Measurements from ENCODE around the gene ST6GALNAC2. TPM values are rescaled to one million over a fixed set of nuclear protein-coding genes. Genes with fewer than 3 reads are reported as not detected.

ST6GALNAC2 gene
- total RNA-seq, 1 donor from 2014 or later = 1.5 TPM

- H3K4me3 Mint-ChIP-seq (ENCODE audit: unreplicated experiment) = no peak overlapping the region
- H3K9me3 Mint-ChIP-seq (ENCODE audit: low read depth) = no peaks in the 10 kb centered on the region
- H3K27ac Mint-ChIP-seq (ENCODE audit: unreplicated experiment) = no peak overlapping the region
- H3K36me3 Mint-ChIP-seq (ENCODE audit: low read depth) = no peaks in the 10 kb centered on the region
- peaks cover 9% of the 10 kb centered on the region for H3K27me3 Mint-ChIP-seq (ENCODE audit: low read depth)
- peaks cover 14% of the 10 kb centered on the region for H3K4me1 Mint-ChIP-seq (ENCODE audit: low read depth)
- TF ChIP-seq, protein P1, sequence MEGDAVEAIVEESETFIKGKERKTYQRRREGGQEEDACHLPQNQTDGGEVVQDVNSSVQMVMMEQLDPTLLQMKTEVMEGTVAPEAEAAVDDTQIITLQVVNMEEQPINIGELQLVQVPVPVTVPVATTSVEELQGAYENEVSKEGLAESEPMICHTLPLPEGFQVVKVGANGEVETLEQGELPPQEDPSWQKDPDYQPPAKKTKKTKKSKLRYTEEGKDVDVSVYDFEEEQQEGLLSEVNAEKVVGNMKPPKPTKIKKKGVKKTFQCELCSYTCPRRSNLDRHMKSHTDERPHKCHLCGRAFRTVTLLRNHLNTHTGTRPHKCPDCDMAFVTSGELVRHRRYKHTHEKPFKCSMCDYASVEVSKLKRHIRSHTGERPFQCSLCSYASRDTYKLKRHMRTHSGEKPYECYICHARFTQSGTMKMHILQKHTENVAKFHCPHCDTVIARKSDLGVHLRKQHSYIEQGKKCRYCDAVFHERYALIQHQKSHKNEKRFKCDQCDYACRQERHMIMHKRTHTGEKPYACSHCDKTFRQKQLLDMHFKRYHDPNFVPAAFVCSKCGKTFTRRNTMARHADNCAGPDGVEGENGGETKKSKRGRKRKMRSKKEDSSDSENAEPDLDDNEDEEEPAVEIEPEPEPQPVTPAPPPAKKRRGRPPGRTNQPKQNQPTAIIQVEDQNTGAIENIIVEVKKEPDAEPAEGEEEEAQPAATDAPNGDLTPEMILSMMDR (IDR thresholded peaks at IDR 0.05) = no peak
- no peak for DNase-seq (ENCODE audit: low spot score)
Observed at GRCh38 chr17:76521262-76521661, 64.4 kb downstream of the ST6GALNAC2 start.

DNA sequence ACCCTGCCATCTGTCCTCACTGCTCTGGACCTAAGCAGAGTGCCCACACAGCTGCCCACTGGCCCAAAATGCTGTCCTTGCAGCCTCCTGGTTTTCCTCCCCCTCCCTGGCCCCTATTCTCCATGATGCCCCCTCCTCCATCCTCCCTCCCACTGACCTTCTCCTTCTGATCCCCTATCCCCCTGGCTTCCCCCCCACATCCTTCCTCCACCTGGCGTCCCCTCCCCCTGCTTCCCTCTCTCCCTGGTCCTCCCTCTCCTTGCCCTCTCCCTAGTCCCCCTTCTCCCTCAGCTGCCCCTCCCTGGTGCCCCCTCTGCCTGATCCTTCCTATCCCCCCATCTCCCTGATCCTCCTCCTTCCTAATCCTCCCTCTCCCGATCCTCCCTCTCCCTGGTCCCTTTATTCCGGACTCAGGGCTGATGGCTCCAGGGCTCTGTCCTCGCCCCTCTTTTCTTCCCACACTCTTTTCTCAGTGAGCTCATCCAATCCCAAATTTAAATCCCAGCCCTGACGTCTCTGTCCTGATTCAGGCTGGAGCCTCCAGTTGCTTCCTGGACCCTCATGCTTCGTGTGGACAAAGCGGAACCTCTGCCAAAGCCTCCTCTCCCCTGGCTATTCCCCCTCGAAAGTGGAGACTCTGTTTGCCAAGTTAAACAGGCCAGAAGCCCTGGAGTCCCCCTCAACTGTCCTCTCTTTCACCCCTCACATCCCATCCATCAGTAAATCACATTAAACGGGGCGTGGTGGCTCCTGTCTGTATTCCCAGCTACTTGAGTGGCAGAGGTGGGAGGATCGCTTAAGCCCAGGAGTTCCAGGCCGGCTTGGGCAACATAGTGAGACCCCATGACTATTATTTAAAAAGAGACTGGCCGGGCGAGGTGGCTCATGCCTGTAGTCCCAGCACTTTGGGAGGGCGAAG, 66.4 kb downstream of the ST6GALNAC2 start:
- Mint-ChIP-seq H3K4me3 (ENCODE audit: unreplicated experiment) (no peak overlapping the region), H3K36me3 (ENCODE audit: low read depth) (no peaks in the 10 kb centered on the region)

GRCh38 chr17:76517638-76518038, 68.0 kb downstream of the ST6GALNAC2 start:
- TF ChIP-seq, protein P1 (IDR thresholded peaks at IDR 0.05) = no peak
- peaks cover 11% of the 10 kb centered on the region for H3K27me3 Mint-ChIP-seq (ENCODE audit: low read depth)
- H3K36me3 Mint-ChIP-seq (ENCODE audit: low read depth) = no peaks in the 10 kb centered on the region
- no peak overlapping the region for H3K27ac Mint-ChIP-seq (ENCODE audit: unreplicated experiment)
- H3K4me1 Mint-ChIP-seq (ENCODE audit: low read depth) = peaks cover 7% of the 10 kb centered on the region
- no peak overlapping the region for H3K4me3 Mint-ChIP-seq (ENCODE audit: unreplicated experiment)
- no peaks in the 10 kb centered on the region for H3K9me3 Mint-ChIP-seq (ENCODE audit: low read depth)
- no peak for DNase-seq (ENCODE audit: low spot score)

More for the DNA sequence above, 66.4 kb downstream of the ST6GALNAC2 start:
- TF ChIP-seq, protein P1 (IDR thresholded peaks at IDR 0.05) = no peak
- Mint-ChIP-seq H3K4me1 (ENCODE audit: low read depth) (peaks cover 13% of the 10 kb centered on the region), H3K27me3 (ENCODE audit: low read depth) (peaks cover 9% of the 10 kb centered on the region), H3K27ac (ENCODE audit: unreplicated experiment) (no peak overlapping the region), H3K9me3 (ENCODE audit: low read depth) (no peaks in the 10 kb centered on the region)
- DNase-seq (ENCODE audit: low spot score) = no peak

Other genes starting within 250 kb of the ST6GALNAC2 start
- gene PRPSAP1, start 231.9 kb downstream of the ST6GALNAC2 start, total RNA-seq = 41.4 to 59.0 TPM (median 55.3 TPM) in 3 replicates
- 5.8 to 12.8 TPM (median 12.7 TPM) in 3 replicates for gene SPHK1, start 201.3 kb downstream of the ST6GALNAC2 start, total RNA-seq
- gene UBE2O, start 132.7 kb downstream of the ST6GALNAC2 start, total RNA-seq = 20.0 to 22.1 TPM (median 22.0 TPM) in 3 replicates
- gene AANAT, start 118.3 kb downstream of the ST6GALNAC2 start, total RNA-seq = not detected in 3 replicates
- gene RHBDF2, start 84.4 kb downstream of the ST6GALNAC2 start, total RNA-seq = 4.7 to 5.4 TPM (median 4.9 TPM) in 3 replicates
- gene CYGB, start 48.2 kb downstream of the ST6GALNAC2 start, total RNA-seq = 0.48 to 5.4 TPM (median 4.6 TPM) in 3 replicates
- 0.55 to 1.0 TPM (median 0.92 TPM) in 3 replicates for gene PRCD, start 45.8 kb downstream of the ST6GALNAC2 start, total RNA-seq
- not detected in 3 replicates for gene ST6GALNAC1, start 57.9 kb upstream of the ST6GALNAC2 start, total RNA-seq
- 141 to 200 TPM (median 197 TPM) in 3 replicates for gene MXRA7, start 125.1 kb upstream of the ST6GALNAC2 start, total RNA-seq
- 22.4 to 27.2 TPM (median 25.0 TPM) in 3 replicates for gene JMJD6, start 140.7 kb upstream of the ST6GALNAC2 start, total RNA-seq
- gene METTL23, start 141.0 kb upstream of the ST6GALNAC2 start, total RNA-seq = 24.3 to 28.4 TPM (median 27.0 TPM) in 3 replicates
- 94.4 to 183 TPM (median 95.2 TPM) in 3 replicates for gene SRSF2, start 151.5 kb upstream of the ST6GALNAC2 start, total RNA-seq
- 30.3 to 33.6 TPM (median 31.1 TPM) in 3 replicates for gene MFSD11, start 152.3 kb upstream of the ST6GALNAC2 start, total RNA-seq

Measured in chondrocyte (in vitro differentiated cells).